GM18870 (cell line): ENCODE measurements around the gene DUOX2.
"Not testable (repeated sequence)": the region's sequence is repeated elsewhere in the genome, so short reads cannot be mapped to it uniquely, and the experiment has no call there.

Experiments used
- ATAC-seq: cut with Tn5 transposase; IDR thresholded peaks from one replicate; pipeline ENCODE4 v1.9.1; 2021; ENCODE audit warnings: moderate library complexity; ENCODE audit not compliant: unreplicated experiment

DUOX2 gene

DNA sequence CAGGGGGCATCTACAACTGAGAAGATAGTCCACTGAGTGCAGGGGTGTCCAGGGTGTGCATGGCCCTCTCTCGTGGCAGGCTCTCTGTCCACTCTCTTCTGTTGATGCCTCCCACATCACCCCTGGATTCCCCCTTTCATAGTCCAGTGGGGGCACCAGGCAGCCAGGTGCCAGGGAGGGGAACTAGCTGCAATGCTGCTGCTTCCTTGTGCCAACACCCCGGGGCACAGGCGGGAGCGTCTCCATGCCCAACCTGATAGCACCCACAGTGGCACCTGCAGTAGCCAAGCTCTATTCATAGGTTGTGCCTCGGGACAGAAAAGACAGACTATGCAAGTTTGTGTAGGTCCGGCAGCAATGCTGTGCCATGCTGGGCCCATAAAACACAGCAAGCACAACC, 11.7 kb downstream of the DUOX2 start:
- ATAC-seq, result no peak

- ATAC-seq, result no peak
These were observed 12.2 kb downstream of the DUOX2 start for GRCh38 chr15:45101749-45102148.

- no peak for ATAC-seq
These were observed 12.9 kb downstream of the DUOX2 start for GRCh38 chr15:45100884-45101625.

DNA sequence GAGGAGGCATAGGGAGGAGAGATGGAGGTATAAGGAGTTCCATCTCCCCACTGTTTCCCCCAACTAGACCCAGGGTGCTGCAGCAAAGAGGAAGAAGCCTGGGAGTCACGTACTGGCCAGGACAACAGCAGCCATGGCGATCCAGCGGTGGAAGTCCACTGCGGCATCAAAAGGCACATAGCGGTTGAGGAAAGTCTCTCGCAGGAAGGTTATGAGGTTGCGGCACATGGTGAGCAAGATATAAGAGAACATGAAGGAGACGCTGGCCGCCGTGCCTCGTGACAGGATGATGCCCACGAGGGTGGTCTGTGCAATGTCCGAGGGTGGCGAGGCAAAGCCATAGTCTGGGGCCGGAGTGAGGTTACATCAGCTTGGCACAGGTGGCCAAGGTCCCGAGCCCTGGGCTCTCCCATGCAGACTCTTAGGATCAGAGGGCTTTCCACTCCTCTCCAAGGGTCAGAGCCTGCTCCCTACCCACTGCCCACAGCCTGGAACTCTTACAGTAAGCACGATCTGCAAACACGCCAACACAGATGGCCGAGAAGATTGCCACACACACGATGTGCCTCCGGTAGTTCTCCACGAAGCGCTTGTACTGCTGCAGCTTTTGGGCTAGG, 14.3 kb downstream of the DUOX2 start:
- ATAC-seq, result no peak

DNA sequence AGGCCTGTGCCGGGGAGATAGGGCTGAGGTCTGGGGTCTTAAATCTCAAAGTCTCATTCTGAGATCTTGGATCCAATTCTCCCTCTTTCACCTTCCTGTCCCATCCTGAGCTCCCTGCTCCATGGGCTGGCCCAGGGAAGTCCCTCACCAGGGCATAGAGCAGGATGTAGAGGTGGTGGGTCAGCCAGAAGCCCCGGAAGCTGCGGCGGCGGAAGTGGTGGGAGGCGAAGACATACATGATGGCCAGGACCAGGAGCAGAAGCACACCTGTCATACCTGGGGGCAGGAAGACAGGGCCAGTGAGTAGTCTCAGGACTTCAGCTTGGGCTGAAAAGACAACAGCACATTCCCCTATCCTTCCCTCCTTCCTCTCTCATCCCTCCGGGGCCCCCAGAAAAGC, 16.5 kb downstream of the DUOX2 start:
- ATAC-seq, result no peak

DNA sequence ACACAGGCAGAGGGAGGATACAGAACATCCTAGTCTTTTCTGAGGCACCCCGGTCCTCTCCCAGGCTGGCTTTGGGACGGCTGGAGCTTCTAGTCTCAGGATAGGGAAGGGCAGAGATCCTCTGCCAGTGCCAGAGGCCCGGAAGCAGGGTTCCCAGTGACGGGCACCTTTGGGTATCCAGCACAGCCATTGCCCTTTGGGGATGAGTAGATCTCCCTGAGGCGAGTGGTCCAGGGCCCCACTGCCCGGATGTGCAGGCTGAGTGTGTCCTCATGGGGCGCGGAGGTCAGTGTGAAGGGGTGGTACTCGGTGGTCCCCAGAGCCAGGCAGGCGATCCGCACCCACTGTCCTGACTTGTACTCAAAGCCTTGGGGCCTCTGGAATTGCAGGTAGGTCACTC, 18.3 kb downstream of the DUOX2 start:
- ATAC-seq, result no peak

DNA sequence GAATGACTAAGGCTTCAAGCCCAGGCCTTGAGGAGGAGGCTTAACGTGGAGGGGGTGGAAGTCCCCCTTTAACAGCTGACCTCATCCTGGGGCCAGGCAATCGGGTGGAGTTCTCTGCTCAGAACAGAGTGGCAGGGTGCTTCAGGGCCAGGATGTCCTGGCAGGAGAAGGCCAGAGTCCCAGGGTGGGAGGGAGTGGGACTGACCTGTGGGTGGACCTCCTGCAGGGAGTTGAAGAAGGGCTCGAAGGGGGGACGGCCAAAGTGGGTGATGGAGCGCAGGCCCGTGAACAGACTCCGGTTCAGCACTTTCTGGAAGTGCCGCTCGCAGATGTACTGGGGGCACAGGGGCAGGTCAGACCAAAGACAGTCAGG, 19.6 kb downstream of the DUOX2 start:
- no peak for ATAC-seq

DNA sequence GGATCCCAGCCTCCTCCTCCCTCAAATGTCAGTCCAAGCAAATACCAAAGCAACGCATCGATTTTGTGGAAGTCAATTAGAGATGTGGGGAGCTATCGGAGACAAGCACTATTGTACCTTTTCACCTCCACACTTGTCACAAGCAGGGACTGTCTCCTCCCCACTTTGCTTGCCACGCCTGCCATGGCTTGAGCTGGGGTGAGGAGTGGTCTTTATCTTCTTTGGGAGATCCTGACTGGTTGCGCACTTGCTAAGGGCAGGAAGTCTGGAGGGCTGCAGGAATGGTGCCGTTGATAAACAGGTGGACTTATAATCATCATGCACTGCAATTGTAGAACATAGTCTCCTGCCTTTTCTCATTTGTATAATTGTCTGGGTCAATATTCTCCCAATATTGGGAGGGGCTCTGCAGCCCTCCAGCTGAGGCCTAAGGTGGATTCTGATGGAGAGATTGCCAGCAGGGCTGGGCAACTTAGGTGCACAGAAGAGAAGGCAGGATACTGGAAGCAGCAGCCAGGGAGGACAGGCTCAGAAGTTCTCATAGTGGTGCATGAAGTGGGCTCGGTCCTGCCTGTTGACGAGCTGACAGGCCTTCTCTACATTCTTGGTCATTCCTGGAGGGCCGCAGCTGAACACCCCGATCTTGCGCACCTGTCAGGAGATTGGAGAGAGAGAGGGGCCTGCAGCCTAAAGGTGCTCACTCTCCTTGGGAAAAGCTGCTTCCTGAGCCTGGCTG, 20.2 kb downstream of the DUOX2 start:
- ATAC-seq, result no peak

DNA sequence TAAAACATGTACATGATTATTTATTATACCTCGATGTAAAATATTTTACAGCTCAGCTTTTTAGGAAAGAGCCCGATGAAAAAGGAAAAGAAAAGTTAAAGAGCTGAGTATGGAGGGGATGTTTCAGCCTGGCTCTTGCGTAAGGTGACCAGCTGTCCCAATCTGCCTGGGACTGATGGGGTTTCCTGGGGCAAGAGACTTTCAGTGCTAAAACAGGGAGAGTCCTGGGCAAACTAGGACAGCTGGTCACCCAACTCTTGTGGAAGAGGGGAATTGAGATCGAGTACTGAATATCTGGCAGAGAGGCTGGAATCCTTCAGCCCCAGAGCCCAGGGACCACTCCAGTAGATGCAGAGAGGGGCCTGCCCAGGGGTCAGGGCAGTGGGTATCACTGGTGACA, 21.0 kb downstream of the DUOX2 start:
- ATAC-seq, result no peak

DNA sequence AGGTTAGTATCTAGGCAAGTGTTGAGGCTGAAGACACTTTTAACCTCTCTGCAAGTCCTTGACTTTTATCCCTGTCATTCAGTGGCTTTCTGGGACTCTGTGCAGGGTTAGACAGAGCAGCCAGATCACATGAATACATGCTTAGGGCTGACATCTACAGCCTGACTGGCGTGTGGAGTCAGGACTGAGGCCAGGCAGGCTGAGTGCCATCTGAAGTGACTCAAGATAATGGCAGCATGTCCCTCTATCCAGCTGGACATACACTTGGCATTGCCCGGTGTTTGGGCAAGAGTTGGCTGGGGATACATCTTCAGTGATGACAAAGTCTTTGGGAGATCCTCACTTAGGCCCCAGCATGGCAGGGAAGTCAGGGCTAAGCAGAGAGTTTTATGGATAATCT, 22.4 kb downstream of the DUOX2 start:
- no peak for ATAC-seq

DNA sequence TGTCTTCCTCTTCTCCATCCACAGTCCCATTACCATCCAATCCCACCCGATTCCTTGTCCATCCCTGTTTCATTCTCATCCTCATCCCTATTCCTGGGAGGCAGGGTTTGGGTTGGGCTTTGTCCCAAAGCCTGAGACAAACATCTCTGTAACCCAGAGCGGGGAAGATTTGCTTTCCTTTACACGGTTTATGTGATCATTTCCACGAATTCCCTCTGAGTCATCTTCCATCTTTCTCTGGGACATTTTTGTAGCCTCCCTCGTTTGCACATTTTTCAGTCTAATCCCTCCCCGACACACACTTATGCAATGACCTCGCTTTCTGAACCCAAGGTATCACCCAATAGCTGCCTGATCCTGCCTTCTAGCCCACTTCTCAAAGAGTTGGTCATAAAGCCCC, 22.8 kb downstream of the DUOX2 start:
- no peak for ATAC-seq

DNA sequence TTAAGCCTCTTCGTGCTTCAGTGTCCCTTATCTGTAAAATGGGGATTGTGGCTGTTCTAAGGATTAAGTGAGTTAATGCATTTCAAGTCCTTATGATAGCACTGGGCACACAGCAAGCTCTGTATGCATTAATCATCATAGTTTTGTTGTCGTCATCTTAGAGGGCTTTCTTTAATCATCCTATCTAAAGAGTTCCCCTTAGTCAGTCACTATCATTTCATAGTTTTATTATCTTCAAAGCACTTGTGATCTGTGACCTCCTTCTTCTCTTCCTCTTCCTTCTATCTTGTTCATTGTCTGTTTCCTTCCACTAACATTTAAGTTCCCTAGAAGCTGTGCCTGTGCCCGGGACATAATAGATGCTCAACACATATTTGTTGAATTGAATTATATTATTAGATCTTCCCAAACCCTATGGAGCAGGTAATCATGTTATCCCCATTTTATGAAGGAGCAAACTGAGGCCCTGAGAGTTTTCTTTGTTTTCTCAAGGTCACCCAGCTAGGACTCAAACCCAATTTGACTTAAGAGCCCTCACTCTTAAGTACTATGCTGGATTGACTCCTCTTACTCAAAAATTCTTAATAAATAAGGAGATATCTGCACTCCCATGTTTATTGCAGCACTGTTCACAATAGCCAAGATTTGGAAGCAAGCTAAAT, 24.1 kb downstream of the DUOX2 start:
- ATAC-seq, result no peak

- no peak for ATAC-seq
These were observed 24.9 kb downstream of the DUOX2 start for GRCh38 chr15:45088801-45089711.

- no peak for ATAC-seq
These were observed 26.5 kb downstream of the DUOX2 start for GRCh38 chr15:45087513-45087912.

DNA sequence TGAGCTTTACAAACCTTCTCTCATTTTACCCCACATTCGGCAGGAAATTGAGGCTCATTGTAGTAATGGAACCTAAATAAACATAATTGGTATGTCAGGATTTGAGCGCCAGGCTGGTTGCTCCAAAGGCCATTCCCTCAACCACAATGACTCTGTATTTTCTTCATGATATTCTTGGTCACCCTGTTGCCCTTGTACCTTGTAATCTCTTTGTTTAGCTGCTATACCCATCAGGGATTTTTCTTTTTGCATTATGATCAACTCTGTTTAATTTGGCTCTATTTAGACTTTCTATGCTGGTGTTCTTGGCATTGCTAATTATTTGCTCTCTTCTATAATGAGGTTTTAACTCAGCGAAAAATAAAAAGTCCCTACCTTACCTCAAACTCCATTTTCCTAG, 29.8 kb downstream of the DUOX2 start:
- no peak for ATAC-seq

DNA sequence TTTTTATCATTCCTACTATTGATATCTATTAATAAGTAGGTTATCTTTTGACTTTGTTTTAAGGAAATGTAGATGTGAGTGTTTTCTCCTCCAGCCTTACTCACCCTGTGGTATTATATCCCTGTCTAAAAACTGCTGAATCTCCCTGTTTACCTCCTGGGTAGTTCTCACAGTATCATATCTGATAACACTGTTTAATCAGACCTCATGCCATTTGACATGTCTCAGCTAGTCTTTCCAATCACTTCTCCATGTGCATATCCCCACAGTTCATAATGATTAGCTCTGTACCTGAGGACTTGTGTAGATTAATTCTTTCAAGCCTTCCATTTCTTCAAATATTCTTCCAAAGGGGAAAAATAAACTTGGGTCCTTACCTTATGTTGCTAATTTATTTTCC, 30.7 kb downstream of the DUOX2 start:
- no peak for ATAC-seq

DNA sequence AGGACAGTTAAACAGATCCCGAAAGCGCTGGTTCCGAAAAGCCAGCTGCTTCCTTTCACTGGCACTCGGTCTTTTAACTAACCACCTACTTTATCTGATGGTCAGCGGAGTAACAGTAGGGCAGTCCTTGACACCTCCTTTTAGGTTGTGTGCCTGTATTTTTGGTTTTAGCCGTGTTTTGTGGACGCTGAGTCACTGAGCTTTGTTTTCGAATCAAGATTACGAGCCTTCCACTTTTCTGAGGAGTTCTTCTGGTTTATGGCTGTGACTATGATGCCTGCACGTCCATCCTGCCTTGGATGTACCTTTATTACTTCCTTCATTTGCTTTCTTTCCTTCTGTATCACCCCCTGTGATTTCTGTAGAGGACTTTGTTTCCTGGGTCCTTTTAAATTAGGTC, 31.6 kb downstream of the DUOX2 start:
- ATAC-seq, result not testable (repeated sequence)

DNA sequence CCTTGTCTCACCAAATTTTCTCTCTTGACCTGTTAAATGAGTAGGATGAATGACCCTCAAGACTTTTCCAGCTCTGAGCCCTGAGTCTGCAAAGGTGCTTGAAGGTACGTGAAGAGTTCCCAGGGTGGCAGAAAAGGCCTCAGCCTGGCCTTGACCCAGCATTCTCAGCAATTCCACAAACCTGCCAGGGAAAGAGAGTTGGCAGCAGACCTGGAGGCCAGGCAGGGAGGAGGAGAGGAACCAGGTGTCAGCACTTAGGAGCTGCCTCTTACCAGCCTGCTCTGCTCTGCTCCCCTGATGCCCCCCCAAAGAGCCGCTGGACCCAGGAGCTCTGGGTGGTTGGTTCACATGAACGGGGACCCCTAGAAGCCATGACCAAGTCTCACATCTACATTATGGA, 33.4 kb downstream of the DUOX2 start:
- ATAC-seq, result not testable (repeated sequence)

DNA sequence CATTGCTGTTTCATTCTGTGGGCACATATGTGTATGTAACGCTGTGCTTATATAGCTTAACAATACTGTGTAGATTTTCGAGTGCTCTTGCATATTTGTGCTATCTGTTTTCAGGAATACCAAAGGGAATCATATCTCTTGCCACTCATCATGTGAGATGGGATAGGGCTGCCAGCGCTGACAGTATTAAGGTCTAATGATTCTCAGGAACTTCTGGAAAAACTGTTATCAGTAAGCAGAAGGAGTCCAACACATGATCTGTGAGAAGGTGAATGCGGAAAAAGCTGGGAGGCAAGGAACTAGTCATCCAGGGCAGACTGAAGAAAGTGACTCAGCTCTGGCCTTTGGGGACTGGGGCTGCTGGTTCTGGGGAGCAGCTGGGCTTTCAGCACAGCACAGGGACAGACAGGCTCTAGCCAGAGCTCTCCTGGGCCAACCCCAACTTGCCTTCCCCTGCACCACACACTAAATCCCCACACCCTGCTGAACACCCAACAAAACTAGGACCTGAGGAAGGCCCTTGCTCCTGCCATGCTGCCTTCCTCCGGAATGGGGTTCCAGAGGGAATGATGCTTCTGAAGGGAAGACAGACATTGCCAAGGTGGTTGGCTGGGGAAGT, 34.2 kb downstream of the DUOX2 start:
- ATAC-seq, result not testable (repeated sequence)

- ATAC-seq, result not testable (repeated sequence)
These were observed 34.8 kb downstream of the DUOX2 start for GRCh38 chr15:45079201-45079600.
